Stimulated activated CD8-positive, alpha-beta memory T cell treated with anti-CD3 and anti-CD28 coated beads, Interleukin-15, amount 100 ng/mL, for 4 hours (primary cell): Measurements from ENCODE around the gene CEBPG.

ENCODE experiments used
- DNase-seq, 2 donors: peaks; one replicate each; pipeline ENCODE4 v3.0.0-alpha.2; 2020; ENCODE audit warnings: low read depth in 2 of 2

Gene CEBPG

DNA sequence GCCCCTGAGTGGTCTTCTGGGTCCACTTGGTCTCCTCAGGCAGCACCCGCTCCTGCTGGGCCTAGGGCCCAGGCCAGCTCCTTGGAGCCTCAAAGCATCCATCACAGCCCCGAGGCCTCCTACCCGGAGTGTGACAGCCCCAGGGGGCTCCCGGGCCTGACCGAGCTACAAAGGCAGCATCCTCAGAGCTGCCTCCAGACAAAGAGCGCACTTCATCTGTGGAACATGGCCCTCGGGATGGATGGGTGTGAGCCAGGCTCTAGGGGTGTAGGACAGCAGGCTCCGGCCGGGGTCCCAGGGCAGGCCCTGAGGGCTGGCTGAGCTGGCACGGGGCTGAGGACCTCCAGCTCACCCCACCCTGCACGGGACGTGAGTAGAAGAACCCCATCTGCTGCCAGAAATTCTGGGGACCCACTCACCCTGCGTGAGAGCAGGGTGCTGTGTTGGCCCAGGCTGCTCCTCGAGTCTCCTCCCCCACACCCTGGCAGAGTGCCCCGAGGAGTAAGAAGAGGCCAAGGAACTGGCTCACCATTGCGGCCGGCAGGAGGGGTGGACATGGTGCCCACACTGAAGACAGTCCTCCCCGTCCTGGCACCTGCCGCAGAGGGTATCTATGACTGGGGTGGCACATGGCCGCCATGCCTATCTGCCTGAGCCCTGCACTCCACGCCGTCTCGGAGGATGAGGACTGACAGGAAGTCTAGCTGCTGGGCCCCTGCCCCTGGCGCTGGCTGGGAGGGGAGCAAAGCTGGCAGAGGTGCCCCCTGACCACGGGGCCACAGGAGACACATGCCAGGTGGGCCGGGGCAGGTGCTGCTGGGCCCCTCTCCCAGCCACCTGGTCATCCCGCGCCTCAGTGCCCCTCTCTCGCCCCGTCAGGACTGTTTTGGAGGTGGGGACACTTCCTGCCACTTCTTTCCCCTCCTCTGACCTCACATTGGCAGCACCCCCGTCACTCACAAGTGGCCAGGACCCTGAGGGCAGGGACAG lies 22.3 kb downstream of the CEBPG start:
- DNase-seq = no peak

DNA sequence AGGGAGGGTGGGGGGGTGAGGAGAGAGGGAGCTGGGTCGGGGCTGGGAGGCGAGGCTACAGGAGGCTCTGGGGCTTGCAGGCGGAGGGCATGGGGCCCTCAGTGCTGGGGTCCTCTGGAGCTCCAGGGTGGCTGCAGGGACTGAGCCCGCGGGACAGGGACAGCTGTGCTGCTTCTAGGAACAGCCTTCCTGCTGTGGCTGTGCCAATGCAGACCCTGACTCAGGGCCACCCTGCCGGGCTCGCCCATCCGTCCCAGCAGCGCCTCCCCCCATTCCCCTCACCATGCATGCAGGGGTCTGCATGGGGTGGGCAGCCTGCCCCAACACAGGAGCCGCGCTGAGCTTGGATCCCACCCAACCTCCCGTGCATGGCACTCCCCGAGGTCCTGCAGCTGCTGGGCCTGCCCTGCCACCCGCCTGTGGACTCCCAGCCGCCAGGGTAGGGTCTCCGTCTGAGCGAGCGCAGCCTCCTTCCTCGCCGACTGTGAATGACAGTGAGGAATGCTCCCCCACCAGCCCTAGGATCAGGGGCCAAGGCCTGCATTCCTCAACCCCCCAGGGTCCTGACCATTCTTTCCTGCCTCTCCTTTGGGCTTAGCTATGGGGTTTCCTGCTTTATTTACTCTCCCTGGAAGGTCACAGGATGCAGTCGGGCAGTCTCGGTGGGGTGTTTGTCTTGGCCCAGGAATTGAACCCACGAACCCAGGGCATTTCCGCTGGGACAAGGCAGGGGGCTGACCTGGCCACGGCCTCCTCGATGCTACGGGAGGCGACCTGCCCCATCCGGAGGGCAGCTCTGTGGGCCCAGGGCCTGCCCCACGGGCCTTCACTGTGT lies 23.4 kb downstream of the CEBPG start:
- no peak for DNase-seq

DNA sequence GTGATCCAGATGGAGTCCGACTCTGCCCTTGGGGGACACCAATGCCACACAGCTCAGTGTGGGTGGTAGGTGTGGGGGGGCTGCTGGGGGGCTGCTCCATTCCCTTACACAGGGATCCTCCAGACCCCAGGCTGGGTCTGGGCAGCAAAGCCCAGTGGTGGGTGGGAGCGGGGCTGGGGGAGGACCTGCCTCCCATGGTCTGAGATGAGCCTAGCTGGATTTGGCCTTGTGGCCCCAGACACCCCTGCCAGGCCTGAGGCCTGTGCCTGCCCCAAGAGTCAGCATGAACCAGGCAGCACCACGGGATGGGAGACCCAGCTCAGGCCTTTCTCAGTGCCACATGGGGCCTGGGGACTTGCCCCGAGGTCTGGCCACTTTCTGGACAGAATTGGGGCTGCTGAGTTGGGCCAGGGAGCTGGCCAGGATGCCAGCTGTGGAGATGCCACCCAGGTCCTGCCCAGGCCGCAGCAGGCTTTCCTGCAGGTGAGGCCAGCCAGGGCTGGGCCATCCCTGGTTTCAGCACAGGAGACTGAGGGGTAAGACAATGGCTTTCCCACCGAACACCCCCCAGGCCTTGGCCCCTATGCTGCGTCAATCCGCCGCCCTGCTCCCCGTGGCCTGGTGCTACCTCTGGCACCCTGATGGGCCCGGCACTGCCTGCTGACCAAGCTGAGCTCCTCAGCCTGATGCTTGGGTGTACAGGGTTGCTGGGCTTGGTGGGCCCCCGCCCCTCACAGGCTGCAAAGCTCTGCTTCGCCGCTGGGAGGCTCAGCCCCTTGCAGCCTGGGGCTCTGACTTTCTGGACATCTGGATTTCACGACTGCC lies 24.2 kb downstream of the CEBPG start:
- DNase-seq = no peak

DNA sequence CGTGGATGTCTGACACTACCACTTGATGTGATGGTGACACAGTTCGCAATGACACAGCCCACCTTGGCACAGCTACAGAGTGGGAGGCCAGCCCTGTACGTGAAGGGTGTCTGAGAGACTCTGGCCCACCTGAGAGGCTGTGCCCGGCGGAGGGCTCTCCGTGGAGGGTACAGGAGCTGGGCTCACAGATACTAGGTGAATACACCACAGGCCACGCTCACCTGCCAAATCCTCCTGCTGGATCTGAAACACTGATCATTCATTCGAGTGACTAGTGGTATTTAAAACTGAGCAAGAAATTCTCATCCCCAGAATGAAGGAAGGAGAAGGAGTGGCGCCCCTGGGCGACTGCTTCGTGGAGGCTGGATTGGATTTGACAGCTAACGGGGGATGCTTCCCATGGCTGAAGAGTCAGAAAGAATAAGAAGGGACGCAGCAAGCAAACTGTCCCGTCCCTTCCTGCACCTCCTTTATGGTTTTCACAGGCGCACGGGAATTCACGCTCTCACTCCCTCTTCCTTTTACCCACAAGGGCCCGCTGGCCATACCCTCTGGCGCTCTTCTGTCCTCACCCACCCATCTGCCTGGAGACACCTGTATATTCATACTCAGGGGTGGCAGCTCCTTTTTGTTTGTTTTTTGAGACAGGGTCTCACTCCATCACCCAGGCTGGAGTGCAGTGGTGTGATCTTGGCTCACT lies 25.0 kb downstream of the CEBPG start:
- no peak for DNase-seq

DNA sequence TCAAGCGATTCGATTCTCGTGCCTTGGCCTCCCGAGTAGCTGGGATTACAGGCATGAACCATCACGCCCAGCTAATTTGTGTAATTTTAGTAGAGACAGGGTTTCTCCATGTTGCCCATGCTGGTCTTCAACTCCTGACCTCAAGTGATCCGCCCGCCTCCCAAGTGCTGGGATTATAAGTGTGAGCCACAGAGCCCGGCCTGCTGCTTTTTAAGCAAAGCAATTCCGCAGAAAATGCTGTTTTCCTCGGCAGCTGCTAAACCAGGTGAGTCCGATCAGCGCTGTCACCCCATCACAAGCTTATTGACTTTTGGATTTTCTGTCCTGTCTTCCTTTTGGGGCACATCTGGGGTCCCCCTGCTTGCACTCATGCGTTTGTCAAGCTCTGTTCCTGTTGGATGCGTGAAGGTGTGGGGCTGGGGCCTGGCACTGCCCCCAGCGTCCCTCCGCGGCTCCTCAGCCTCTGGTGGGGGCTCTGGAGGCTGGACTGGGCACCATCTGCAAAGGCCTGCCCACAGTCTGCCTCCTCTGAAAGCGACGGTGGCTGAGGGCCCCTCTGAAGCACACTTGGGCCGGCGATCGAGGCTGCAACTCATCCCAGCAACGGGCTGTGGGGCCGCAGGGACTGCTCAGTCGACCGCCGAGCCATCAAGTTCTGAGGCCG lies 25.7 kb downstream of the CEBPG start:
- no peak for DNase-seq

DNA sequence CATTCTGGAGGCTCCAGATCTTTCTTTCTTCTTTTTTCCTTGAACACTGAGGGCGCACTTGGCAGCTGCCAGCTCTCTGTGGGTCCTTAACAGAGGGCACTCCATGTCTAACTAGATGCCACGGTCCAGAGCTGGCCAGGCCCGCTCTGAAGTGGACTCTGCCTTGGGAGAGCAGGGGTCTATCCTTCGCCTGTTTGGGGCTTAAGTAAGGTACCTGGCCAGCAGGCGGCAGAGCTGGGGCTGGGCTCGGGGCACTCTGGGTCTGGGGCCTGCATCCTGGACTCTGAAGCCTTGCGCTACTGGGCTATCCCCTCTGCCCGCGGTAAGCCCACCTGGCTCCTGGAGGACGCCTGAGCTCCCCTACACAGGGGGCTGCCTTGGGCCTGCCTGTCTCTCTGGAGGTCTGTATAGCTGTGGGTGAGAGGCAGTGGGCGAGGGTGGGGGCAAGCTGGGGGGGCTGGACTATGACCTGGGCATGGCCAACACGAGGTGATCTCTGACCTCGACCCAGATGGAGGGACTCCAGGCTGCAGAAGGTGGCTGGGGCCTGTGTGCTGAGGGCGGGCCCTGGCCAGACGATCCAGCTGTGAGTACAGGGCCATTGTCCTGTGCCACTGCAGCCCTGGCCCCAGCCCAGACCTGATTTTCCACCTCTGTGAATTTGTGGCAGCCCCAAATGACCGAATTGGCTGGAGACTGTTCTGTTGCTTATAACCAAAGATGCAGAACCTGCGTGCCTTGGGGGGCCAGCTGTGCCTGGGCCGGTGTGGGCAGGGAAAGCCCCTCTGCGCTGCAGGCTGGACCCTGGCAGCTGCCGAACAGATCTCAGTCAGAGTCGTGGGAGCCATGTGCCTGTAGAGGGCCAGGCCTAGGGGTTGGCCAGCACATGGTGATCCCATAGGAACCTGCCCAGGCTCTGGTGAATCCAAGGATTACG lies 26.5 kb downstream of the CEBPG start:
- DNase-seq = no peak

DNA sequence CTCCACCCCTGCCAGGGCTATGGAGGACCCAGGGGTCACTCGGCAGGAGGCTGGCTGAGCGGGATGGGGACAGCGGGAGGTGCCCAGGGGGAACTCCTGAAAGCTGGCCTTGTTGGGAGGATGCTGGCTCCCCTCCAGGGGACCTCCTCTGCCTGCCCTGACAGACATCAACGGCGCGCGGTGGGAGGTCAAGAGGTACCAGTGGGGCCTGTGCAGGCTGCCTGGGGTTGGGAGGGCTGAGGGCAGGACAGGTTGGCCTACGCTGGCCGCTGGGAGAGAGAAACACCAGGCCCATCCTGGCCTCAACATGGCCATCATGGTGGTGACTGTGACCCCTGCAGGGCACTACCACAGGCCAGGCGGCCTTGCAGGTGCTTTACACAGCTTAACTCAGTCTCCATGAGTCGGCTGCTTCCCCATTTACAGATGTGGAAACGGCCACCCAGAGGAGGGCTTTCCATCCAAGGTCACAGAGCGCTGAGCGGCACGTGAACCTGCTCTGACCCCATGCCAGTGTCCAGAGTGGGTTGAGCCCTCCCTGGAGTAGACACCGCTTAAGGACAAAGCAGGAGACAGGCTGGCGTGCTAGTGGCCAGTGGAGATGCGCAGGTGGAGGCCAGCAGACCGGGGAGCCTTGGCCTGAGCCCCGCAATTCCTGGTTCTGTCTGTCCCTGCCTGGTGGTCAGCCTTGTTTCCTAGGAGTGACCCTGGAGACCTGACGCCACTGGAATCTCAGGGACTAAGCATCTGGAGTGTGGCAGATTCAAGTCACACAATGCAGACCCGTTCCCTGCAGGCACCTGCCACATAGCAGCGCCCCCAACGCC lies 27.6 kb downstream of the CEBPG start:
- no peak for DNase-seq

DNA sequence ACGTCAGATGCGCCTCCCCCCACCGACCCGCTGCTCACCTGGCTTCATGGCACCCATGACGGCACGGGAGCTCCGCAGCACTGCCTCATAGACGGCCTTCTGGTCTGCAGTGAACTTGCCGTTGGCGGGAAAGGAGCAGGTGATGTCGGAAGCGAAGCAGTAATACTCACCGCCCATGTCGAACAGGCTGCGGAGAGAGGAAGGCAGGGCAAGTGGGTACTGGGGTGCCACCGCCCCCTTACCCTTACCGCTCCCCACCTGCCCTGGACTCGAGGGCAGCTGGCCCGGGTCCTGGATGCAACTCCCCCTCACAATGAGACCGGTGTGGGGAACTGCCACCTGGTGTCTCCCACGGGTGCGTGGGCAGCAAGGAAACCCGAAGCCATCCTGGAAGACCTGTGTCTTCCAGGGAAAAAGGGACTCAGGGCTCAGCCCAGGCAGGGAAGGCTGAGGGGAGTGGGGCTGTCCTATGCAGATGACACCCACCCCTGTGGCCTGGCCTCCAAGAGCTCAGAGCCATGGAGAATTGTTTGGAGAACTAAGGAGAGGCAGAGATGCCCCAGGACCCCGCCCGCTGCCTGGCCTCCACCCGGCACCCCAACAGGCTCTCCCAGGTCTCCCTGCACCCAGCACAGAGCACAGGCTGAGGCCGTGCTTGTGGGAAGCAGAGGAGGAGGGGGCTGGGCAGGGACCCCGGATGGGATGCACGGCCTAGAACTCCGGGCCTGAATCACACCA lies 28.3 kb downstream of the CEBPG start:
- DNase-seq = no peak

DNA sequence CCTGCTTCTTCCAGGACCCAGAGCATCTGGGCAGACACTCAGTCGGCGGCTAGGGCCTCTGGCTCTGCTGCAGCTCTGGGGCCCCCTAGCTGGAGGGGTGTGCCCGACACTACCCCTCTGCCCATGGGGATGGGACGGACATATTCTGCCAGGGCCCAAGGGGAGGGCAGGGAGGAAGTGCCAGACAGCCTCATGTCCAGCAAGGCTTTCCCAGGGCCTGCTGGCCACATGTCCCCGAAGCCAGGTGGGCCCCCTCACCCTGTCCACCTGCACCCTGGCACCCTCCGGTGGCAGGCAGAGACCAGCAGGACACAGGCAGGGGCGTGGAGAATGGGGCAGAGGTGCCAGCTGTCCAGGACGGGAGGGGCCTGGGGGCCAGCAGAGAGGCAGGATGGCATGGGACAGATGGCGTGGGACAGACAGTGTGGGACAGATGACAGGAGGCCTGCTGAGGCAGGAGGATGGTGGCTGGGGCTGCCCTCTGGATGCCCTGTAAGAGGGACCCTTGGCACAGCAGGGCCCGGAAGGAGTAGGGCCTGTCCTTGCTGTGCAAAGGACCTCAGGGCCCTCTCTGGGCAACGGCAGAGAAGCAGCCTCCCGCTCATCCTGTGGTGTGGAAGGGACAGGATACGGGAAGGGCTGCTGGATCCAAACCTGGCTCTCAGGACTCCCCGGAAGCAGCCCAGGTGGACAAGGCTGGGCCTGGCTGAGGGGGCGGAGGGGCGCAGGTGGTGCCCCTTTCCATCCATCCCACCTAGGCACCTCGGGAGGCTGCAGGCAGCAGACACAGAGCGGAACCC lies 29.1 kb downstream of the CEBPG start:
- no peak for DNase-seq

DNA sequence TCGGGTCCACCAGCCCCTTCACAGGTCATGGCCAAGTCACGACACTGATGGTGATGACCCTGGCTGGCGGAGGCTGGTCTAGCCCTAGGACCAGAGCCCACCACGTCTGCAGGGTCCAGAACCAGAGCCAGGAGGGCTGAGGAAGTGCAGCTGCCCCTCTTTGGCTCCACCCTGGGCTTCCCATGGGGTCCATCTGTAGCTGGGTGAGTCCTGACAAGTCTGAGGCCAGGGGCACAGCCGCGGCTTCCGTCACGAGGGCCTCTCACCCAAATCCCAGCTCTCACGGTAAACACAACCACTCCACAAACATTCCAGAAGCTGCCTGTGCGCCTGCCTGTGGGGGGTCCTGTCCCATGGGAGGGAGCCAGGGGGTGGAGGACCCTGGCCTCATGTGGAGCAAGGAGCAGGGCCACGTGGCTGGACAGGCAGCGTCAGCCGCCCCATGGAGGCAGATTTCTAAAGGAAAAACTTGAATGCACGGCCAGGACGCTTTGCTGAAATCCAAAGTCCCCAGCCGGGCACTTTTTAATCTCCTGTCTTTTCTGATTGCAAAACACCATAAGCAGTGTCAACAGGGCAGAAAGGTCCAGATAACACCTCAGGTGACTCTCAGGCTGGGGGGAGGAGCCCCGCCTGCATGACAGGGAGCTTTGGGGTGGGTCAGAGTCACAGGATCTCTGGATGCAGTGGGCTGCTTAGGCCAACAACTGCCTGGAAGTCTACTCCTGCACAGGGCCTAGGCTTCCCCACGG lies 29.9 kb downstream of the CEBPG start:
- no peak for DNase-seq

DNA sequence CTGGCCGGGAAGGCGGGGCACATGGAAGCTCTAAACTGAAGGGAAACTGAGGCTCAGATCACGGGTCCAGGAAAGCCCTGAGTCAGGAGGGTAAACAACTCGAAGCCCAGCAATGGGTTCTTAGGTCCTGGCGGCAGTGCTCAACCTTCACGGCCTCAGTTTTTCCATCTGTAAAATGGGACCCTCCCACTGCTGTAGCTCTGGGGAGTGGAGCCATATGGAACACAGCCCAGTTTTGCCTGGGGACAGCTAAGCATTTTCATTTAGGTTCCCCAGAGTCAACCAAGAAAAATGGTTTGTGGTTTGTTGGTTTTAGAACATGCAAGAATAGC lies 30.4 kb downstream of the CEBPG start:
- no peak for DNase-seq

DNA sequence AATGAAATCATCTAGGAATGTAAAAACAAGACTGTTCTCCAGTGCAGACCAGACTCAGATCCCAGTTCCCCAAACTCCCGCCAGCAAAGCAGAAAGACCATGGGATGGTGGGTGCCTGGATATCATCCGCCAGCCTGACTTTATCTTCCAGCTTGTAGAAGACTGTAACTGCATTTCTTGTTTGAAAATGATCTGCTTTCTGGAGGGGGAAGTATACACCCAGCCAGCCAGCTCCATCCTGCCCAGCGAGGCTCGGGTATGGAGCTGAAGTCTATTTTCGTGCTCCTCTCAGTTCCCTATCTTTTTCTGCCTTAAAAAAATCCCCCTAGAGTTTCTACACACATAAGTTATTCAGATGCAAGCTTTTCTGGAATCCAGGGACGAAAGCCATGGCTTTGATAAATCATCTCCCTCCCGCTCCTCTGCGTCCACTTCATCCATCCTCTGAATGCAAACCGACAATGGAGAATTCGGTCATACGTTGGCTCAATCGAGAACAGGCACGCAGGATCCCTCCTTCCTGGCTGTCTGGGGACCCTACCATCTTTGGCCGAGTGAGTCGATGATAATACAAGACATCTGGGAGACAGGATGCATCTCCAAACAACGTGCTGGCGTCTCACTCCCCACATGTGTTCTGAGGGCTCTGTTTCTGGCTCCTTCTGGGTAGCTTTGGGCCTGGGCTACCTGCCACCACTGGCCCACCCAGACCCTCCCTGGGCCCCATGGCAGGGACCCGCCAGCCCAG lies 31.2 kb downstream of the CEBPG start:
- DNase-seq = no peak

DNA sequence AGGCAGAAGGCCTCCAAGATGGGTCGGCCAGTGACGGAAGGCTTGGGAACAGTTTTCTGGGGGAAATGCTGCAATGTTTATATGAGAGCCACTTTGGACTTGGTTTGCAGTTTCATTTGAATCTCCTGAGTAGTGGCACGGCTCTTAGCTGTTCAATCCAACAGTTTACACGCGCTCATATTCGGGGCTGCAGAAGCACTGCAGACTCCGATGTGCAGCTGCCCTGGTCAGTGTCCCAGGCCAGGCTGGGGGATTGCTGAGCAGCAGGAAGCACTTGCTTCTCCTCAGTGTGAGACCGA lies 31.7 kb downstream of the CEBPG start:
- no peak for DNase-seq

DNA sequence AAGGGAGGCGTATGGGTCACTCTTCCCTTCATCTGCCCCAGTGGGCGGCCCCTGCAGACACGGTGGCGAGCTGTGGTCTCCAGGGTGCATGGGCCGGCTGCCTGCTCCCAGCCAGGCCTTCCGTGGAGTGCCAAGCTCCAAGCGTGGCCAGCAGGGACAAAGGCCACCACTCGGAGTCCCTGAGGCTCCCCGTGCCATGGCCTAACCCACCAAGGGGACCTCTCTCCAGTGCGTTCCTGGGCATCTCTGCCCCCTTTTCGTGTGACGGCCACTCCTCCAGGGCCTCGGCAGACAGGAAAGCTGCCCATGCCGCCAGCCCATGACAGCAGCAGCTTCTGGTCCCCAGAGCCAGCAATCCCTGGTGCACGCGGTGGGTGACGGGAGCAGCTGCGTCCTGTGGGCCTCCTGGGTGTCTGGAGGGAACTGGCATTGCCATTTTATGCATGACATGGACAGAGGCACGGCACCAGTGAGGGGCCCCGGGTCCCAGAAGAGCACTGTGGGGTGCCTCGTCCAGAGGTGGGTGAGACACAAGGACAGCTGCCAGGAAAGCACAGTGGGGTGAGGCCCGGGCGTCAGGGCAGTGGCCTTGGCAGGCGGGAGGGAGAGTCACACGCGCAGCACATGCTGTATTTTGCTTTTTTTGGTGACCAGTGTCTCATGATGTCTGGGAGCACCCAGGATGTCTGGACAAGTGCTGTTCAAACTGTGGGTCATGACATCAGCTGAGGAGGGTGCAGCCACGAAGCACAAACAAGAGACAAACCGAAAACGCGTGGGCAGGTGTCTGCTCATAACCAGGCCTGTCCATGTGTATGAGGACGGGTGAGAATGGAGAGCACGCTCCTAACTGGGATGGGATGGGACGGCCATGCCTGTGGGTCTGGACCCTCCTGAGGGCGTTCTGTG lies 32.3 kb downstream of the CEBPG start:
- DNase-seq = no peak
